ENCODE data around the gene MRPS10. TPM values are rescaled to one million over a fixed set of nuclear protein-coding genes. Genes with fewer than 3 reads are reported as not detected.

Gene MRPS10
- total and polyA plus RNA-seq, 2 donors (not counting 1 experiment from before 2014, with no cell fraction given), result 10.5 to 26.4 TPM

GRCh38 chr6:42232035-42232434 is 14.4 kb upstream of the MRPS10 start:
- WGBS (ENCODE audit: insufficient coverage), result 100% methylated on average over 2 of the region's 3 CpGs
- no peaks in the 10 kb centered on the region for H4K20me1 ChIP-seq (ENCODE audit: control insufficient read depth, insufficient read depth, low read length, poor library complexity, severe bottlenecking)
- H3K27me3 Mint-ChIP-seq, result no peaks in the 10 kb centered on the region
- POLR2A ChIA-PET, result no interaction called here
- no peak overlapping the region for H3K9ac ChIP-seq (ENCODE audit: low read length)
- H3K4me1 Mint-ChIP-seq, result no peaks in the 10 kb centered on the region
- no peak for TF ChIP-seq EZH2 (IDR thresholded peaks at IDR 0.05; ENCODE audit: borderline replicate concordance, insufficient read depth, low read depth, low read length, poor library complexity, severe bottlenecking)
- TF ChIP-seq, protein P1, sequence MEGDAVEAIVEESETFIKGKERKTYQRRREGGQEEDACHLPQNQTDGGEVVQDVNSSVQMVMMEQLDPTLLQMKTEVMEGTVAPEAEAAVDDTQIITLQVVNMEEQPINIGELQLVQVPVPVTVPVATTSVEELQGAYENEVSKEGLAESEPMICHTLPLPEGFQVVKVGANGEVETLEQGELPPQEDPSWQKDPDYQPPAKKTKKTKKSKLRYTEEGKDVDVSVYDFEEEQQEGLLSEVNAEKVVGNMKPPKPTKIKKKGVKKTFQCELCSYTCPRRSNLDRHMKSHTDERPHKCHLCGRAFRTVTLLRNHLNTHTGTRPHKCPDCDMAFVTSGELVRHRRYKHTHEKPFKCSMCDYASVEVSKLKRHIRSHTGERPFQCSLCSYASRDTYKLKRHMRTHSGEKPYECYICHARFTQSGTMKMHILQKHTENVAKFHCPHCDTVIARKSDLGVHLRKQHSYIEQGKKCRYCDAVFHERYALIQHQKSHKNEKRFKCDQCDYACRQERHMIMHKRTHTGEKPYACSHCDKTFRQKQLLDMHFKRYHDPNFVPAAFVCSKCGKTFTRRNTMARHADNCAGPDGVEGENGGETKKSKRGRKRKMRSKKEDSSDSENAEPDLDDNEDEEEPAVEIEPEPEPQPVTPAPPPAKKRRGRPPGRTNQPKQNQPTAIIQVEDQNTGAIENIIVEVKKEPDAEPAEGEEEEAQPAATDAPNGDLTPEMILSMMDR (IDR thresholded peaks at IDR 0.05), result no peak
- intact Hi-C loops (cut with micrococcal nuclease), result no loop called here
- H3K27ac ChIP-seq (ENCODE audit: low read length in 2 of 2), result no peak overlapping the region
- DNase-seq (no peak), ATAC-seq (ENCODE audit: low read depth) (no peak)
- no peaks in the 10 kb centered on the region for H3K79me2 ChIP-seq (ENCODE audit: control insufficient read depth, insufficient read depth, low read length)
- no peak overlapping the region for H3K4me3 ChIP-seq (ENCODE audit: control extremely low read depth in 1 of 5, extremely low read depth in 1 of 5, insufficient read depth in 1 of 5, low read depth in 2 of 5, low read length in 4 of 5)
- no peak overlapping the region for H3K27ac Mint-ChIP-seq
- CTCF ChIA-PET, result no interaction called here
- no peaks in the 10 kb centered on the region for H3K27me3 ChIP-seq (replicated peaks in 1 of 4; ENCODE audit: control extremely low read depth in 1 of 4, control insufficient read depth in 3 of 4, insufficient read depth in 4 of 4, low read length in 3 of 4)
- no peak overlapping the region for H3K4me3 Mint-ChIP-seq
- no peaks in the 10 kb centered on the region for H3K4me1 ChIP-seq (ENCODE audit: control insufficient read depth in 2 of 2, insufficient read depth in 2 of 2, low read length in 2 of 2)
- H3K9me3 Mint-ChIP-seq (ENCODE audit: insufficient read depth), result no peaks in the 10 kb centered on the region
- no peak overlapping the region for H2AFZ ChIP-seq (ENCODE audit: insufficient read depth, low read depth, low read length, poor library complexity, severe bottlenecking)
- no peaks in the 10 kb centered on the region for H3K9me3 ChIP-seq (ENCODE audit: control extremely low read depth in 1 of 3, control insufficient read depth in 2 of 3, insufficient read depth in 1 of 3, low read length in 2 of 3)
- no peaks in the 10 kb centered on the region for H3K36me3 ChIP-seq (replicated peaks in 1 of 2; ENCODE audit: control extremely low read depth in 1 of 2, control insufficient read depth in 1 of 2, extremely low read depth in 1 of 2, insufficient read depth in 2 of 2, low read length in 1 of 2)
- no peak overlapping the region for H3K4me2 ChIP-seq (replicated peaks; ENCODE audit: low read depth, low read length, poor library complexity, severe bottlenecking)

DNA sequence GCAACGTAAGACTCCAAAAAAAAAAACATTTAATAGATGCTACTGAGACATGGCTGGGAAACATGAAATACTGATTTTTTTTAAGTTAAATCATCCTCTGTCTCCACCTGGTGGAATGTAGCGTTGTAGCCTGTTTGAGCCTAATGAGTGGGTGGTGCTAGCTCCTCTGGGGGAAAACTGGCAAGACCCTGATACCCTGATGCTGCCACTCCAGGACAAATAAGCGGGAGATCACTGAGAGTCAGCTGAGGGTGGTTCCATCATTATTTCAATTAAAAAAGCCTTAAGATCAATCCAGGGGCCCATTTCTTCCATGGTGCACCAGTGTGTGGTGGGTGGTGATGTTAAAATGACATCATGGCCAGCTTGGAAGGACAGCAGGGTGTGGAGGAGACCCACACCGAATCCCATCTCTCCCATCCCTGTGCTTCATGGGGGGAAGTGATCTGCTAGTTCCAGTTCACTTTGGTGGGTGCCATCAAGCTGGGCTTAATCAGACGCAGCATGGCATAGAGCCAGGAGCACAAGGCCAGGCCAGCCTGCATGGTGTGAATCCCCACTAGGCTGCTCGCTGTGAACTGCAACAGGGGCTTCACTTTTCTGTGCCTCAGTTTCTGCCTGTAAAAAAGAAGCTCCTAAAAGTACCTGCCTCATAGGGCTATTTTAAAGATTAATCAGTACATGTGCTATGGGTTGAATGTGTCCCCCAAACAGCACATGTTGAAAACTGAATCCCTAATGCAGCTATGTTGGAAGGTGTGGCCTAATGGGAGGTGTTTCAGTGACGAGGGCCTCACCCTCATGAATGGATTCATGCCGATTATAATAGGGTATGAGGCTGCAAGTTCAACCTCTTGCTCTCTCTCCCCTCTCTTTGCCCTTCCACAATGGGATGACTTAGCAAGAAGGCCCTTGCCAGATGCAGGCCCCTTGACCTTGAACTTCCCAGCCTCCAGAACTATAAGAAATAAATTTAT is 13.0 kb upstream of the MRPS10 start:
- intact Hi-C loops (cut with micrococcal nuclease), result no loop called here
- DNase-seq (no peak), ATAC-seq (ENCODE audit: low read depth) (no peak)
- Histone ChIP-seq H3K9ac (ENCODE audit: low read length) (no peak overlapping the region), H3K4me3 (ENCODE audit: control extremely low read depth in 1 of 5, extremely low read depth in 1 of 5, insufficient read depth in 1 of 5, low read depth in 2 of 5, low read length in 4 of 5) (no peak overlapping the region), H3K4me1 (ENCODE audit: control insufficient read depth in 2 of 2, insufficient read depth in 2 of 2, low read length in 2 of 2) (no peaks in the 10 kb centered on the region), H4K20me1 (ENCODE audit: control insufficient read depth, insufficient read depth, low read length, poor library complexity, severe bottlenecking) (no peaks in the 10 kb centered on the region), H3K4me2 (replicated peaks; ENCODE audit: low read depth, low read length, poor library complexity, severe bottlenecking) (no peak overlapping the region), H3K36me3 (replicated peaks in 1 of 2; ENCODE audit: control extremely low read depth in 1 of 2, control insufficient read depth in 1 of 2, extremely low read depth in 1 of 2, insufficient read depth in 2 of 2, low read length in 1 of 2) (no peaks in the 10 kb centered on the region), H3K27me3 (replicated peaks in 1 of 4; ENCODE audit: control extremely low read depth in 1 of 4, control insufficient read depth in 3 of 4, insufficient read depth in 4 of 4, low read length in 3 of 4) (no peaks in the 10 kb centered on the region), H2AFZ (ENCODE audit: insufficient read depth, low read depth, low read length, poor library complexity, severe bottlenecking) (no peak overlapping the region), H3K9me3 (ENCODE audit: control extremely low read depth in 1 of 3, control insufficient read depth in 2 of 3, insufficient read depth in 1 of 3, low read length in 2 of 3) (no peaks in the 10 kb centered on the region), H3K27ac (ENCODE audit: low read length in 2 of 2) (no peak overlapping the region), H3K79me2 (ENCODE audit: control insufficient read depth, insufficient read depth, low read length) (no peaks in the 10 kb centered on the region)
- POLR2A ChIA-PET, result interaction anchor here (0.7 kb wide), 1 partner anchor 535 kb away, joined by 5 read pairs; no protein-coding TSS in a partner anchor
- no peak overlapping the region for H3K27ac Mint-ChIP-seq
- CTCF ChIA-PET, result interaction anchor here (0.7 to 1.7 kb wide), 3 partner anchors 14 to 317 kb away, joined by 3 to 8 read pairs (median 4); no protein-coding TSS in a partner anchor
- TF ChIP-seq, protein P1 (IDR thresholded peaks at IDR 0.05), result no peak
- TF ChIP-seq EZH2 (IDR thresholded peaks at IDR 0.05; ENCODE audit: borderline replicate concordance, insufficient read depth, low read depth, low read length, poor library complexity, severe bottlenecking), result no peak
- 95% methylated on average over 2 of the region's 8 CpGs for WGBS (ENCODE audit: insufficient coverage)
- H3K9me3 Mint-ChIP-seq (ENCODE audit: insufficient read depth), result no peaks in the 10 kb centered on the region
- H3K4me1 Mint-ChIP-seq, result no peaks in the 10 kb centered on the region
- H3K4me3 Mint-ChIP-seq, result no peak overlapping the region
- H3K27me3 Mint-ChIP-seq, result no peaks in the 10 kb centered on the region
